Skin of body (tissue), 2 donors: ENCODE data around the gene JARID2. TPM values are rescaled to one million over a fixed set of nuclear protein-coding genes. Genes with fewer than 3 reads are reported as not detected.
A peak's percentile ranks its signal among the peaks of the same experiment; 100 is the strongest.

Source experiments
- DNase-seq: peaks from one replicate; lab custom pipeline; 2025; lab: John Stamatoyannopoulos, UW
- total RNA-seq: library from RNA; depleted of rRNA; stranded (reverse); fragments of >200 nt; gene quantifications from one replicate; pipeline ENCODE4 v1.2.3, GENCODE V29; 2014

The JARID2 gene
- total RNA-seq, 1 donor from 2014 or later = 17.5 TPM

DNA sequence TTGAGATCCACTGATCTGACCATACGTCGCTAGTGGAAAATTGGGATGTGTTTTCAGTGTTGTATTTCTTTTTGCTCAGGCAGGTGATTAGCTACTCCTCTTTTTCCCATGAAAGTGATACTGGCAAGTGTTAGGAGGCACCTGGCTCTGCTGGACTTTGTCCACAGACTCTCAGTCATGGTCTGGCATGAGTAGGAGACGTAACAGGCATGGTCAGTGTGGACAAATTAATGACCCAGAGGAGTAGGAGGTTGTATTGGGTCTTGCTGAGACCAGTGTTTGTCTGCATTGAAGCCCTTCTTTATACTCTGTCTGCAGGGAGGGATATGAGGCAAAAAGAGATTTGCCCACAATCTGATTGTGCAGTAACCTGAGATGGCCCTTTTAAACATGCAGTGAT lies 238.3 kb downstream of the JARID2 start:
- DNase-seq = no peak

DNA sequence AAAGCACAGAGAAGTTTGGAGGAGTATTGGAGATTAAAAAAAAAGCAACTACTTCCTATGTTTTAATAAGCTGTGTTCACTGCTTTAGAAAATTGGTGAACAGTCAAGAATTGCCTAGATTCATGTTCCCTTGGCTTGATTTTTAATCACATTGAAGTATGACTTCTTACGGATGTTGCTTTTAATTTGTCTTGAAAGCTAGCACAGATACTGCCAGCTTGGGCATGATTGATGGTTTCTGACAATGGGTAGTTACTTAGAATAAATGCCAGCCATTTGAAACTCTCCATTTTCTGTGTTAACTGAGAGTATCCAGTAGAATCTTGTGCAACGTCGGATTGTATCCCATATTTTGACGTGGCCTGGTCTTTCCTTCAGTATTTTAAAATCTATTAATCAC lies 239.0 kb downstream of the JARID2 start:
- no peak for DNase-seq

DNA sequence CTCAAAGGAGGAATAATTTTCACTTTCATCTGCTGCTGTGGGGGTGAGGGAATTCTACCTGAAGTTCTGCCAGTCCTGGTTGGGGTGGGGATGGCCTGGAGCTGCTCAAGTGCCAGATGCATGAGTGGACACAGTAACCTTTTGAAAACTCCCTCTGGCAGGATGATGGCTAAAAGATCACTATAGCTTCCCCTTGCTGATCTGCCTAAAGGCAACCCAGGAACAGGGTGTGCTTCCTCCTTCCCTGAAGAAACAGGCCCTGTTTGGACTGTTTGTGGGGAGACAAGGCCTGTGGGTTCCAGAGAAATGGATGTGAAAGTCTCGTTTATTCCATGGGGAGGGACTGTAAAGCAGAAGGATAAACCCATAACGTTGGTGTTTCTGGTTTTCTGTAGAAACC lies 240.1 kb downstream of the JARID2 start:
- DNase-seq = no peak

DNA sequence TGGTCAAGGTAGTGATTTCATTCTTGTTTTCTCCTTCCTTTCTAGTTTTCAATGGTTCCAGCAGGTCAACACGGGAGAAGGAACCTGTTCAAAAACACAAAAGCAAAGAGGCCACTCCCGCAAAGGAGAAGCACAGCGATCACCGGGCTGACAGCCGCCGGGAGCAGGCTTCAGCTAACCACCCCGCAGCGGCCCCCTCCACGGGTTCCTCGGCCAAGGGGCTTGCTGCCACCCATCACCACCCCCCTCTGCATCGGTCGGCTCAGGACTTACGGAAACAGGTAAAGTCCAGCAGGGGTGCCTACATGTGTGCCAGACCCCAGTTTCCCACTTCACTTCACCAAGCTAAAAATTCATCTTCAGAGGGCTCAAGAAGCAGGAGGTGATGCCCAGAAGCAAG lies 241.4 kb downstream of the JARID2 start:
- DNase-seq = no peak

DNA sequence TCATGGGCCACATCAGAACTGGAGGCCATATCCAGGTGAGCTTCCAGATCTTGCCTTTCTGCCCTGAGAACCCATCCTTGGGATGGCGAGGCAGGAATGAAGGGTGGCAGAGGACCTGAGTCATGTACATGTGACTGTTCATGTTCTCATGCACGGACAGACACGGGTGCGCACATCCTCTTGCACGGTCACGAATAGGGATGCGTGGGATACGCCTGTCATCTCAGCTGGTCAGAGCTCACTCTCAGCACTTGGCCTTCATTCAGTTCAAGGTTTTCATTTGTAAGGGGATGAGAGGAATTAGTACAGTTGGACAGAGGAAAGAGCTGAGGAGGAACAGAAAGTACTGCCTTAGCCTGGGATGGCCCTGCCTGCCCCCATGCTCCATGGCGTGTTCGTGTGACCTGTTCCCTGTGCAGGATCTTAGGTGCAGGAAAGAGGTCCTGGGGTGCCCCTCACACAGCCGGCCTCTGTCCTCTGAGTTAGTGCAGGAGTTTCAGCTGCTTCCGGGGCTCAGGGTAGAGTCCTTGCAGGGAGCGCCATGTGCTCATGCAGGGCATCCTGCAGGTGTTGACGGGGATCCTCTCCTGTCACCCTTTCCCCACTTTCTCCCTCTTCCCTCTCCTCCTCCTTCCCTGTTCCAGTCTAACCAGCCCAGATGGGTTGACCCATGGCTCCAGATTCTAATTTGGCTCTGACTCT lies 243.5 kb downstream of the JARID2 start:
- no peak for DNase-seq

DNA sequence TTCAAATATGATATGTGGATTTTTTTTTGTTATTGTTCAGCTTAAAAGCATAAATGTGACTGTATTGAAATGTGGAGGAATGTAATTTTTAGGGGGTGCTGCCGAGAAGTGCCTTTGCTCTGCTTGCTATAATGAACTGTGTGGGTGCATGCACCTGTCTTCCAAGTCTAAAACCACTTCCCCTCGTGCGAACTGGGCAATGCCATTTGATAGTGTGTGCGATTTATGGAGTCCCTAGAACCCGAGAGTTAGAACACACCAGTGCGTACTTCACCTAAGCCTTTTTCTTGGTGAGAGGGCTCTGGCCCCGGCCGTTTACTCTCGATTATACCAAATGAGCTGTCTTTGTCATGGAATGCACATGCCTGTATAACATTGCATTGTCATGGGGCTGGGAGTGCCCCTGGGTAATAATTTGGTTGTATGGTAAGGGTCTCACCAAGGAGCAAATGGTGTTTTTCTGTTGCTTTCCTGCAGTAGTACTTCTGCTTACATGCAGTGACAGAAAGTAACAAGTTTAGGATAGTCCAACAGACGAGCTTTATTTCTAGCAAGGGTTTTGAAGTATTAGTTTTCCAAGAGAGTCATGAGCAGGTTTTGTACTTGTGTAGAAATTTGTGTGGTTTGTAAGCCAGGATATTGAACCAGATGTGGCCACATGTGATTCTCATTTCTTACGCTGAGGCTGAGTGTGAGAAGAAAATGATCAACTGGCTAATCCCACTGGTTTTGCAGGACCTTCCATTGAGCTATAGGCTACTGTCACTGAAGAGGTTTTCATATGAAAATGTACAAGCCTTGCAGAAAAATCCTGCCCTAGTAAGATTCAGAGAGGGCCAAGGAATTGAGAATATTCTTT lies 244.6 kb downstream of the JARID2 start:
- no peak for DNase-seq

DNA sequence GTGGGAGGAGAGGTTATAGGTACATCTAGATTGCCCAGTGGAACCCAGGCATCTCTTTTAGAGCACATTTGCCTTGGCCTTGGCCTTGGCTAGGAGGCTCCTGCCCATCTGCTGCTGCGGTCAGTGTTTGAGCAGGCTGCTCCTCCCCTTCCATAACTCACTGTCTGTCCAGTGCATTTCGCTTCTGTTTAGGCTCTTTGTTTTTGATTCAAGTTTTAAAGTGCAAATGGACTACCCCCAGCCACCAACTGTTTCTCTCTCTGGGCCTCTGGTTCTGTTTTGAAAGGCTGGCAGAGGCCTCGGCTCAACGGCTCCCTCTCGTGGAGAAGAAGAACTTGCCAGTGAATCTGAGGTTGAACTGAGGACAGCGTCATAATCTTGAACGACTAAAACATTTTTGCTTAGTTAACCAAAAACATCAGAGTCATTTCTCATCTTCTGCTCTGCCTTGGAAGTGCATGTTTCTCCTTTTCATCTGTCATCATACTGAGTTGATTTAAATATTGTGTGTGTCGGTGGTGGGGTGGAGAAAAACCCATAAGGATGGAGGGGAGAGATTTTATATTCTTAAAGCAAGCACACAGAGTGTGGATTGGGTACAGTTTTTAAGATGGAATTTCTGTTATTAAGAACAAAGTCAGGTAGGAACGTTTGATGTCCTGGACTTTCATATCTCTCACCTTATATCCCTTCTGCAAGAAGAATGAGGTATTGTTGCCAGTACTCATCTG lies 245.6 kb downstream of the JARID2 start:
- peak; percentile 87 for DNase-seq

DNA sequence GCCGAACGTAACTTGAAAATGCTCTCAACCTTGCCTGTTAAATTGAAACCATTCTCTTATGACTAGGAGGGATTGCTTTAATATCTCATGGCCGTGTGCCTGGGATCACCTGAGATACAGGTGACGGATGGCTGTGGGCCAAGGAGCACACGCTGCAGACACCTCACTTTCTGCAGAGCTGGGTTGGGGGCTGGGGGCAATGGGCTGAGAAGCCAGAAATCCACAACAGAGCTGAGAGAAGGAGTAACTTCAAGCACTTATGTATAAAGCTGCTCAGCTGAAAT lies 246.1 kb downstream of the JARID2 start:
- no peak for DNase-seq

DNA sequence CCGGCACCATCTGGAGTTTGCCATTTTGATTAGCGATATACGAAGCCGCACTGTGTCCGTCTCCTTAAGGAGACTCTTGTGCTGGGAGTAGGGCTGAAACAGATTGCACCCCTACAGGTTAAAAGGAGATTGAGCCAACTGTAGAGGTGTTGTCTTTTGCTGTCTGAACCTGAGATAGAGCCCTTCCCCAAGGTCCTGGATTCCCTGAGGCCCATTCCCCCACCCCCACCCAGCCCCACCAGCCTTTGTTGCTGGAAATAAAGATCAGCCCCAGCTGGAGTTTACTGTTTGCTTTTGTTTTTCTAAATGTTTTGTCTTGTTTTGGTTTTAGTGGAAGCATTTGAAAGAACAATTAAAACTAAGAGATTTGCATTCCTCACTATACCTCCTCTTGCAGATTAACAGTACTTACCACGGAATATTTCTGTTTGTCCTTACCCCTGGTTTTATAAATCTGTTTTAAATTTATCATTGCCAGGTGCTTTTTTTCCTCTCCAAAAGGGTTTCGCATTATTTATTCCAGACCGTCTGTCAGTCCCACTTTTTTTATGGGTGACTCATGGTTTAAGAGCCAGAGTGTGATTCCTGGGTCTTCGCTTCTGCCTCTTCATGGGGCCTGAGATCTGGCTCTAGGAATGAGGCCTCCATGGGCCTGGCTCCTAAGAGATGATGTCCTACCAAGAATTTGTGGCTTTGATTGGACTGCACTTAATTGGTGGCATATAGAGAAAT lies 247.7 kb downstream of the JARID2 start:
- DNase-seq = no peak

DNA sequence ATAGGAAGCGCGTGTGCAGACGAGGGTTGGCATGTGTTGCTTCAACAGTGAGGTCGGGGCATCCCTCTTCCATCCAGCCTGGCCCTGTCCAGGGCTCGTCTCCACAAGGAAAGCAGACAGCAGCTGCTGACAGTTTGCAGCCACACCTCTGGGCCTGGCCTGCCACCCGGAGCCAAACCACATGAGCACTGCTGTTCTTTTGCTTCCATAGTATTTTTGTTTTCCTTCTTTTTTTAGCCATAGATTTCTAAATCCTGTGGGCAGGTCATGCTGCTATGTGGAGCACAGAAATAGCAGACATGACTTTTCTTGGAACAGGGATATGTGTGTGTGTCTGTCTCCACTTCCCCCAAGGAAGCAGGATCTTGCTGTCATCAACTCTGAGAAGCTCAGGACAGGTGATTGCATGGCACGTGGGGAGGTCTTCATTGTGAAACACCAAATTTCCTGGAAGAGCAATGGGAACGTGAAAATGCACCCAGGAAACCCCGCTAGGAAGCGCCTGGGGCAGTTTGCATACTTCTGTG lies 249.6 kb downstream of the JARID2 start:
- no peak for DNase-seq

DNA sequence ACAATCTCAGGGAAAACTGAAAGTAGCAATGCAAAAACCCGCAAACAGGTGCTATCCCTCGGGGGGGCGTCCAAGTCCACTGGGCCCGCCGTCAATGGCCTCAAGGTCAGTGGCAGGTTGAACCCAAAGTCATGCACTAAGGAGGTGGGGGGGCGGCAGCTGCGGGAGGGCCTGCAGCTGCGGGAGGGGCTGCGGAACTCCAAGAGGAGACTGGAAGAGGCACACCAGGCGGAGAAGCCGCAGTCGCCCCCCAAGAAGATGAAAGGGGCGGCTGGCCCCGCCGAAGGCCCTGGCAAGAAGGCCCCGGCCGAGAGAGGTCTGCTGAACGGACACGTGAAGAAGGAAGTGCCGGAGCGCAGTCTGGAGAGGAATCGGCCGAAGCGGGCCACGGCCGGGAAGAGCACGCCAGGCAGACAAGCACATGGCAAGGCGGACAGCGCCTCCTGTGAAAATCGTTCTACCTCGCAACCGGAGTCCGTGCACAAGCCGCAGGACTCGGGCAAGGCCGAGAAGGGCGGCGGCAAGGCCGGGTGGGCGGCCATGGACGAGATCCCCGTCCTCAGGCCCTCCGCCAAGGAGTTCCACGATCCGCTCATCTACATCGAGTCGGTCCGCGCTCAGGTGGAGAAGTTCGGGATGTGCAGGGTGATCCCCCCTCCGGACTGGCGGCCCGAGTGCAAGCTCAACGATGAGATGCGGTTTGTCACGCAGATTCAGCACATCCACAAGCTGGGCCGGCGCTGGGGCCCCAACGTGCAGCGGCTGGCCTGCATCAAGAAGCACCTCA lies 250.7 kb downstream of the JARID2 start:
- no peak for DNase-seq

DNA sequence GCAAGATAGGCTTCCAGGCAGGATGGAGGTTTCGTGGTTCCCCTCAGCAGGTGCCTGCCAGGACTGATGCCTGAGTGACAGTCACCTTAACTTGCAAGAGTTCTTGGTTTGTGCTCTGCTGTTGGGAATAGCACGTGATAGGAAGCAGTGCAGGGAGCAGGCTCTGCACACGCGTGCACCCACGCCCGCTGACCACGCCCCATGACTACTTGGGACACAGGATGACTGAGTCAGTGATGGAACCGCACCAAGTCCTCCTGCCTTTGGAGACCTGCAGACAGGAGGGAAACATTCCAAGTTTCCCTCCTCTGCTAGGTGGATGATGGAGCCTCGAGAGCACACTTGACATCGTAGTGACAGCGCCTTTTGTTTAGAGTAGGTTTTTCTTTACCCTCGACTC lies 252.8 kb downstream of the JARID2 start:
- no peak for DNase-seq

DNA sequence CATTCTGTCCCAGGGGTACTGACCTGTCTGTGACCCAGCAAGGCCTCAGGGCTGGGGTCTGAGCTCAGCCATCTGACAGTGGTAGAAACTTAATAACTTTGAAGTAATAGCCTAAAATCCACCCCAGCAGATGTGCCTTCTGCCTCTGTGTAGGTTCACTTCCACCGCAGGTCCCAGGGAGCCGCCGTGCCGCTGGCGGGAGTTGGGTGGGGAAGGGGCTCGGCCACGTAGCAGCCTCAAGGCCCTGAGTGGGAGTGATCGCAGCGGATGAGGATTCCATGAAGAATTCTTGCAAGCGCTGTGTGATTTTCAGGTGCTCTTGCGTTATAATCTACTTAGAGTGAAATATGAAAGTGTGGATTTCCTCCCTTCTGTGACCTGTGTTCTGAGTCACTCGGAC lies 253.3 kb downstream of the JARID2 start:
- DNase-seq = no peak

DNA sequence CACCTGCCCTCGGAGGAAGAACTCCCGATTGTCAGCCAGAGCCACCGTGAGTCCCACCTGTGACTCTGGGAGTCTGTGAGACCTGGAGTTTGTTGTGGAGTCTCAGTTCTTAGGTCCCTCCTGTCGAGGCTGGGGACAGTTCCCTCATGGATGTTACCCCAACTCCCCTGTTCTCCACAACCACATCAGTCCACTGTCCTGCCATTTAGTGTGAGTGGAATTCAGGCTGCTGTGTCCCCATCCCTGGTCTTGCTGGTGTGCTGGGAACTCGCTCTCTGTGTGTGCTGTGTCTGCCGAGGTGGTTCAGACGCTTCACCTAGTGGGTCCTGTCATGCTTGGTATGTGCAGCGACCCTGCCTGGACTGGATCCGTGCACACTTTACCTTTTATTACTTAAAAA lies 253.7 kb downstream of the JARID2 start:
- no peak for DNase-seq

DNA sequence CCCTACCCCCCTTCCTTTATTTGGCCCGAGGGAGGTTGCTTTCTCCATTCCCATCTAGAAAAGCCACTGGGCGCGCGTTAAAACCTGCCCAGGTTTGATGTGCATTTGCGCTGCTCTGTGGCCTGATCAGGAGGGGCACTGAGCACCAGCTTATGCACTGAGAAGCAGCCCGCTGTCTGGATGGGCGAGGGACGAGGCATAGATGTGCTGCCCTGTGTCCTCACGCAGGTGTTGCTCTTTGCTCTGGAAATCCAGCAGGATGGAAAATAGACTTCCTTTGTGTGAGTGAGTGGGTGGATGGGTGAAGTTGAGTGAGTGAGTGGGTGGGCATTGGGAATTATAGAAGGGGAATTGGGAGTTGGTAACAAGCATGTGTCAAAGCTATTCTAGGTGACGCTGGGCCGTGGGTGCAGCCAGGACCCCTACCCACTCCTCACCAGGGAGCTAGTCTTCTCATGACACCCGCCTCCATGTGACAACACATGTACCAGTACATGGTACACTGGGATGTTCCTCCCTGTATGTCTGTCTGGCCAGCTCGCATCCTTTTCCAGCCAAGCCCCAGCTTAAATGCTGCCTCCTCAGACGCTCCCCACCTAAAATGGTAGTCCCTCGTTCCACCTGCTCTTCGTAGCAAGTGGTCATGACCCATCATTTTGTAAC lies 254.3 kb downstream of the JARID2 start:
- no peak for DNase-seq

DNA sequence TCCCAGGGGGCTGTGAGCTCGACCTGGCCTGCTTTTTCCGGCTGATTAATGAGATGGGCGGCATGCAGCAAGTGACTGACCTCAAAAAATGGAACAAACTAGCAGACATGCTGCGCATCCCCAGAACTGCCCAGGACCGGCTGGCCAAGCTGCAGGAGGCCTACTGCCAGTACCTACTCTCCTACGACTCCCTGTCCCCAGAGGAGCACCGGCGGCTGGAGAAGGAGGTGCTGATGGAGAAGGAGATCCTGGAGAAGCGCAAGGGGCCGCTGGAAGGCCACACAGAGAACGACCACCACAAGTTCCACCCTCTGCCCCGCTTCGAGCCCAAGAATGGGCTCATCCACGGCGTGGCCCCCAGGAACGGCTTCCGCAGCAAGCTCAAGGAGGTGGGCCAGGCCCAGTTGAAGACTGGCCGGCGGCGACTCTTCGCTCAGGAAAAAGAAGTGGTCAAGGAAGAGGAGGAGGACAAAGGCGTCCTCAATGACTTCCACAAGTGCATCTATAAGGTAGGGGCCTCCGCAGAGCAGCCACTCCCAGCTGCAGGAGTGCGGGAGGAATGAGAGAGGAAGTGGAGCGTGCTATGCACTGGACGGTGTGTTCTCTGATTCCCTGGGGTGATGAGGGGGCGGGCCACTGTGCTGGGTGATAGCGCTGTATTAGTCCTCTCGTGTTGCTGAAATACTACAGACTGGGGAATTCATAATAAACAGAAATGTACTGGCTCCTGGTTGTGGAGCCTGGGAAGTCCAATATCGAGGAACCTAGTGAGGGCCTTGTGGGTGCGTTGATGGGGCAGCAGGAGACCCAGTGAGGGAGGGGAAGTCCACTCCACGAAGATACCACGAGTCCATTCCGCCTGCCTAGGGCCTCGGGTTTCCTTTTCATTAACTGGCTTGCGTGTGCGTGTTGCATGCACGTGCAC lies 255.3 kb downstream of the JARID2 start:
- no peak for DNase-seq

DNA sequence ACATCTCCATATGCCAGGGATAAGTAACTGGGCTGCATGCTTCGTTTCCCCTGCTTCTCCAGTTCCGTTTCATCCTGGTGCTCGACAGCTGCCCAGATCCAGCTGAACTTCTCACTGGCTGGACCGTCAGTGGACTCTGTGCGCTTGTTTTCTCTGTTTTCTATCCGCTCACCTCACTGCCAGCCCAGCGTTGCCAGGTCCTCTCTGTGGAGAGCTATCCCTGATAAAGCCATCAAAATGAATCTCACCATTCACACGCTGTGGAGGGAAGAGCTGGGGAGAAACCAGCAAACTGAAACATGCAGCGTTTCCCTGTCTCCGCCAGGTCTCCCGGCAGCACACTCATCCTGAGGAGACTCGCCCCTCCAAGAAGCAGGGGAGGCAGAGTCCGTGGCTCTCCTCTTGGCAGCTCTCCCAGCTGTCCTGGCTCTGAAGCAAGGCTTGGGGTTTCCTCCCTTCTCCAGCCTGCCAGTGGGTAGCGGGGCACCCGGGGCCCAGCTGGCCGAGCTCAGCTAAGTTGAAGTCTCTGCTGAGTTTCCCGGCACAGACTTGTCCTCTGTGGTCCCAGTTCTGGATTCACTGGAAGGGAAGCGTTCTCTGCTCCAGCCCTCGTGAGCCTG lies 256.1 kb downstream of the JARID2 start:
- DNase-seq = no peak

DNA sequence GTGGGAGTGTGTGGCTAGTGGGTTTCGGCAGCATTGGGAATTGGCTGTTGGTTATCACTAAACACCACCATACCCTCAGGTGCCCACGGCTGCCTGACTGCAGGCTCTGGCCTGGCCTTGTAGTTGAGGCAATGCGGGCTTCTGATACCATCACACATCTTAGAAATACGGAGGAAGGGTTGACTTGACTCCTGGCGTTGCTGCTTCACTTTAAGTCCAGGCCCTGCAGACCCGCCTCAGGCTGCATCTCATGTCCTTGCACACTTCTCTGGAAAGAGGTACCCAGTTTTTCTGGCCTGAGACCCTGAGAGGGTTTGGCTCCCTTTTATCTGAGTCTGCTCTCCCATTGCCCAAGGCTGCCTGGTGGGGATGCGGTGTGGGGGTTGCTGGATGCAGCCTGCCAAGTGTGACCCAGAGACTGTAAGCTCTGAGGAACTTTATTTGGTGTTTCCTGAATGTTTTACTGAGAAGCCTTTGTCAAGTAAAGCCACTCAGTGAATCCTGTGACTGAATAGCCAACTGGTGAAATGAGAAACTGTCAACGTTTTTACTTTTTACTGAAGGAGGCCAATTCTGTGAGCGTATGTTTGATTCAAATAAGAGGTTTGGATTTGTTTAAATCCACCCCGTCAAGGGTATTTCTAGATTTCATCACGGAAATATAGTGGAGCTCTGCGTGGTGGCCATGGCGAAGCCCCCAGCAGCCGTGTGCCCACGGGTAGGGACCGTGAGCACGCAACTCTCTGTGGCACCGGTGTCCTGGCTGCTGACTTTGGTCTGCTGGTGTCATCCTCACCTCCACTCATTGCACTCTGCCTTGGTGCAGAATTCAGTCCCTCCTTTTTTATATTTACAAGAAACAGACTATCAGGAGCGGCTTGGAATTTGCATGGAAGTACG lies 256.8 kb downstream of the JARID2 start:
- no peak for DNase-seq
